Ascending aorta (tissue), 2 donors: ENCODE data around the gene GBE1. TPM values are rescaled to one million over a fixed set of nuclear protein-coding genes. Genes with fewer than 3 reads are reported as not detected.

Experiments used
- DNase-seq, 2 donors: peaks; one replicate each; pipeline ENCODE4 v3.0.0-alpha.2; 2019; ENCODE audit warnings: low spot score in 2 of 2
- H3K27ac ChIP-seq, 2 donors: fragments of 200-600 bp; sonication (generic); one replicate each; pipeline ENCODE4 v1.5.1; 2016 to 2017; ENCODE audit warnings: mild to moderate bottlenecking in 1 of 2
- H3K27me3 ChIP-seq: fragments of 200-600 bp; sonication (generic); one replicate; pipeline ENCODE4 v1.5.1; 2017
- H3K36me3 ChIP-seq, 2 donors: fragments of 200-600 bp; sonication (generic); one replicate each; pipeline ENCODE4 v1.5.1; 2016
- H3K4me1 ChIP-seq, 2 donors: fragments of 200-600 bp; sonication (generic); one replicate each; pipeline ENCODE4 v1.5.1; 2016 to 2017; ENCODE audit warnings: mild to moderate bottlenecking in 1 of 2
- H3K4me3 ChIP-seq, 2 donors: fragments of 200-600 bp; sonication (generic); one replicate each; pipeline ENCODE4 v1.5.1; 2016 to 2017; ENCODE audit warnings: mild to moderate bottlenecking in 1 of 2
- H3K9me3 ChIP-seq, 2 donors: fragments of 200-600 bp; sonication (generic); one replicate each; pipeline ENCODE4 v1.5.1; 2016
- CTCF ChIP-seq, 3 experiments: fragments of 200-600 bp in 2 of 3; fragments of 450-650 bp in 1 of 3; sonication (generic) in 2 of 3; IDR thresholded peaks; one replicate each; pipeline ENCODE4 v1.5.1; 2016 to 2019; ENCODE audit warnings: antibody characterized with exemption in 3 of 3, mild to moderate bottlenecking in 1 of 3, moderate library complexity in 1 of 3
- intact Hi-C: fragments of 100-400 bp; cut with DNase I; formaldehyde crosslinking; loops from one replicate; pipeline ENCODE4 v1.15.1; 2023
- total RNA-seq: library from RNA; depleted of rRNA; stranded (reverse); fragments of >200 nt; gene quantifications from one replicate; pipeline ENCODE4 v1.1.0, GENCODE V29; 2016

Gene GBE1
- total RNA-seq, 1 donor from 2014 or later = 20.8 TPM

GRCh38 chr3:81789691-81790090, 28.2 kb upstream of the GBE1 start:
- Histone ChIP-seq H3K4me1 (no peaks in the 10 kb centered on the region), H3K27me3 (no peaks in the 10 kb centered on the region), H3K36me3 (no peaks in the 10 kb centered on the region), H3K9me3 (no peaks in the 10 kb centered on the region), H3K27ac (no peak overlapping the region), H3K4me3 (no peak overlapping the region)
- intact Hi-C loops = no loop called here
- no peak for TF ChIP-seq CTCF (IDR thresholded peaks at IDR 0.05)
- no peak for DNase-seq

GRCh38 chr3:81788610-81789009, 27.2 kb upstream of the GBE1 start:
- no peaks in the 10 kb centered on the region for H3K9me3 ChIP-seq
- DNase-seq = no peak
- intact Hi-C loops = no loop called here
- H3K36me3 ChIP-seq = no peaks in the 10 kb centered on the region
- no peaks in the 10 kb centered on the region for H3K4me1 ChIP-seq
- TF ChIP-seq CTCF (IDR thresholded peaks at IDR 0.05) = no peak
- no peak overlapping the region for H3K27ac ChIP-seq
- H3K27me3 ChIP-seq = no peaks in the 10 kb centered on the region
- no peak overlapping the region for H3K4me3 ChIP-seq

- H3K36me3 ChIP-seq = no peaks in the 10 kb centered on the region
- H3K9me3 ChIP-seq = no peaks in the 10 kb centered on the region
- no peaks in the 10 kb centered on the region for H3K27me3 ChIP-seq
- no peak overlapping the region for H3K27ac ChIP-seq
- TF ChIP-seq CTCF (IDR thresholded peaks at IDR 0.05) = no peak
- DNase-seq = no peak
- H3K4me3 ChIP-seq = no peak overlapping the region
- H3K4me1 ChIP-seq = no peaks in the 10 kb centered on the region
- intact Hi-C loops = no loop called here
These were observed 26.6 kb upstream of the GBE1 start for GRCh38 chr3:81788044-81788443.

GRCh38 chr3:81782585-81782984, 21.1 kb upstream of the GBE1 start:
- no peak for TF ChIP-seq CTCF (IDR thresholded peaks at IDR 0.05)
- Histone ChIP-seq H3K9me3 (no peaks in the 10 kb centered on the region), H3K36me3 (no peaks in the 10 kb centered on the region), H3K27ac (no peak overlapping the region), H3K4me3 (no peak overlapping the region), H3K27me3 (no peaks in the 10 kb centered on the region), H3K4me1 (no peaks in the 10 kb centered on the region)
- DNase-seq = no peak
- intact Hi-C loops = no loop called here

GRCh38 chr3:81778678-81779182, 17.3 kb upstream of the GBE1 start:
- no peaks in the 10 kb centered on the region for H3K27me3 ChIP-seq
- intact Hi-C loops = no loop called here
- H3K27ac ChIP-seq = no peak overlapping the region
- H3K9me3 ChIP-seq = no peaks in the 10 kb centered on the region
- no peaks in the 10 kb centered on the region for H3K36me3 ChIP-seq
- no peaks in the 10 kb centered on the region for H3K4me1 ChIP-seq
- DNase-seq = no peak
- no peak for TF ChIP-seq CTCF (IDR thresholded peaks at IDR 0.05)
- no peak overlapping the region for H3K4me3 ChIP-seq

- Histone ChIP-seq H3K27me3 (no peaks in the 10 kb centered on the region), H3K27ac (no peak overlapping the region), H3K4me1 (no peaks in the 10 kb centered on the region), H3K36me3 (no peaks in the 10 kb centered on the region), H3K9me3 (no peaks in the 10 kb centered on the region), H3K4me3 (no peak overlapping the region)
- TF ChIP-seq CTCF (IDR thresholded peaks at IDR 0.05) = no peak
- intact Hi-C loops = no loop called here
- no peak for DNase-seq
These were observed 15.2 kb upstream of the GBE1 start for GRCh38 chr3:81776643-81777042.
